Left ventricle myocardium inferior (tissue), 1 donor: ENCODE results near the gene LRRC45. TPM values are rescaled to one million over a fixed set of nuclear protein-coding genes. Genes with fewer than 3 reads are reported as not detected.
A peak's percentile ranks its signal among the peaks of the same experiment; 100 is the strongest.

Source experiments
- DNase-seq: peaks from one replicate; pipeline ENCODE4 v3.0.0-alpha.2; 2020
- H3K27ac ChIP-seq: fragments of 200-600 bp; replicated peaks from 2 replicates; pipeline ENCODE4 v1.8.0; 2021
- H3K27me3 ChIP-seq: fragments of 200-600 bp; 2 replicates; pipeline ENCODE4 v1.8.0; 2021; ENCODE audit warnings: low read depth
- H3K36me3 ChIP-seq: fragments of 200-600 bp; 2 replicates; pipeline ENCODE4 v1.8.0; 2021
- H3K4me1 ChIP-seq: fragments of 200-600 bp; 2 replicates; pipeline ENCODE4 v1.8.0; 2021
- H3K4me3 ChIP-seq: fragments of 200-600 bp; 2 replicates; pipeline ENCODE4 v1.8.0; 2021; ENCODE audit warnings: mild to moderate bottlenecking, moderate library complexity
- H3K9me3 ChIP-seq: fragments of 200-600 bp; replicated peaks from 2 replicates; pipeline ENCODE4 v1.8.0; 2021
- intact Hi-C: fragments of 100-400 bp; cut with micrococcal nuclease; formaldehyde crosslinking; loops from one replicate; pipeline ENCODE4 v1.11.0; 2022
- long read RNA-seq: library from polyadenylated mRNA; unstranded; transcript quantifications from one replicate; pipeline ENCODE4 v2.0.0, GENCODE V29; 2021
- total RNA-seq: library from RNA; stranded (reverse); fragmentation: NEBNext Ultra II Directional; extraction: Animal tissue kit (Norgen Biotek cat#: 25700); gene quantifications from one replicate; pipeline ENCODE4 v1.2.1, GENCODE V29; 2021
- TF ChIP-seq, protein P1 (sequence below): fragments of 200-600 bp; IDR thresholded peaks from 2 replicates; pipeline ENCODE4 v1.8.0; 2021; ENCODE audit warnings: antibody characterized with exemption, mild to moderate bottlenecking, borderline replicate concordance
- donor health status: DM: no; HTN: yes; CAD: no; lungs with severe emphysema.

The LRRC45 gene
- total RNA-seq = 4.3 TPM
- long read RNA-seq, transcript LRRC45-201 (17 exons, 2,701 nt) = major isoform, 10 of 26 reads
- long read RNA-seq, partial matches to known transcripts = 12 of 26 reads
- long read RNA-seq, other reads (novel, unspliced or antisense) = 4 of 26 reads

DNA sequence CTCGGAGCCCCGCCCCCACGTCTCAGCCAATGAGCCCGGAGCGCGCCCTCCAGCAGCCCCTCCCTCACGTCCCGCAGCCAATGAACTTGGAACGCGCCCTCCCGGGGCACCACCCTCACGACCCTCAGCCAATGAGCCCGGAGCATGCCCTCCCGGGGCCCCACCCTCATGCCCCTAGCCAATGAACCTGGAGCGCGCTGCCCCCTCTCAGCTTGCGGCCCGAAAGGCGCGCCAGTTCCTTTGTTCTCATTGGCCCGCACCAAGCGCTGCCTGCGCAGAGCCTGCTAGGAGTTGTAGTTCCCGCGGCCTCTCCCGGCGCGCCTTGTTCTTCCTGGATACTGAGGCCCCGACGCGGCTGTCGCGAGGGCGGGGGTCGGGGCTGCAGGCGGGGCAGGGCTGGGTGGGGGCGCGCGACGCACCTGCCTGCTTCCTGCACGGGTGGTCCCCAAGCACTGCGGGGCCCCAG lies at the start of gene LRRC45:
LRRC45 (plus strand) TSS at position 325 of the 466 bp plus-strand sequence. CDS start 339 bp downstream, outside the sequence.
- peak within 1 kb of the TSS; percentile 97 for H3K4me3 ChIP-seq
- no peaks in the 10 kb centered on the region for H3K9me3 ChIP-seq
- no peaks in the 10 kb centered on the region for H3K27me3 ChIP-seq
- TF ChIP-seq, protein P1, sequence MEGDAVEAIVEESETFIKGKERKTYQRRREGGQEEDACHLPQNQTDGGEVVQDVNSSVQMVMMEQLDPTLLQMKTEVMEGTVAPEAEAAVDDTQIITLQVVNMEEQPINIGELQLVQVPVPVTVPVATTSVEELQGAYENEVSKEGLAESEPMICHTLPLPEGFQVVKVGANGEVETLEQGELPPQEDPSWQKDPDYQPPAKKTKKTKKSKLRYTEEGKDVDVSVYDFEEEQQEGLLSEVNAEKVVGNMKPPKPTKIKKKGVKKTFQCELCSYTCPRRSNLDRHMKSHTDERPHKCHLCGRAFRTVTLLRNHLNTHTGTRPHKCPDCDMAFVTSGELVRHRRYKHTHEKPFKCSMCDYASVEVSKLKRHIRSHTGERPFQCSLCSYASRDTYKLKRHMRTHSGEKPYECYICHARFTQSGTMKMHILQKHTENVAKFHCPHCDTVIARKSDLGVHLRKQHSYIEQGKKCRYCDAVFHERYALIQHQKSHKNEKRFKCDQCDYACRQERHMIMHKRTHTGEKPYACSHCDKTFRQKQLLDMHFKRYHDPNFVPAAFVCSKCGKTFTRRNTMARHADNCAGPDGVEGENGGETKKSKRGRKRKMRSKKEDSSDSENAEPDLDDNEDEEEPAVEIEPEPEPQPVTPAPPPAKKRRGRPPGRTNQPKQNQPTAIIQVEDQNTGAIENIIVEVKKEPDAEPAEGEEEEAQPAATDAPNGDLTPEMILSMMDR = no peak
- peak within 1 kb of the TSS; percentile 79 for H3K27ac ChIP-seq
- DNase-seq = peak; percentile 100
- H3K36me3 ChIP-seq = no peaks in the 10 kb centered on the region
- intact Hi-C loops = no loop called here
- H3K4me1 ChIP-seq = peaks cover 37% of the 10 kb centered on the region

DNA sequence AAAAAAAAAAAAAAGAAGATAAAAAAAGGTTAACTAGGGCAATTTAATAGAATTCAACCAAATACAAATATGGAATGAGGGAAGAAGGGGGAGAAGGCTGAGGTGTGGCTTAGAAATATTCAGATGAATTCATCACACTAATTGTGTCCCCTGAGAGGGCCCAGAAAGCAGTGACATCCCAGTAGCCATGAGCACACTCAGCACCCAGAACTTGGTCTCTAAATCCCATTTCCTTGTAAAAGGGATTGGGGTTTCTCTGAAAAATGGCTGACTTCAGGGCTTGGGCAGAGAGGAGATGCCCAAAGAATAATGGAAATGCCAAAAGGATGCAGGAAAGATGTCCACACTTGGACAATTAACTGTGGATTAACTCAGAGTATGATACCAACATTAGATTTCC lies 49.7 kb upstream of the LRRC45 start:
- Histone ChIP-seq H3K27ac (no peak overlapping the region), H3K9me3 (peaks cover 9% of the 10 kb centered on the region), H3K4me3 (no peak overlapping the region), H3K36me3 (no peaks in the 10 kb centered on the region), H3K4me1 (peaks cover 22% of the 10 kb centered on the region), H3K27me3 (peaks cover 36% of the 10 kb centered on the region)
- TF ChIP-seq, protein P1 = no peak
- intact Hi-C loops = no loop called here
- DNase-seq = no peak

DNA sequence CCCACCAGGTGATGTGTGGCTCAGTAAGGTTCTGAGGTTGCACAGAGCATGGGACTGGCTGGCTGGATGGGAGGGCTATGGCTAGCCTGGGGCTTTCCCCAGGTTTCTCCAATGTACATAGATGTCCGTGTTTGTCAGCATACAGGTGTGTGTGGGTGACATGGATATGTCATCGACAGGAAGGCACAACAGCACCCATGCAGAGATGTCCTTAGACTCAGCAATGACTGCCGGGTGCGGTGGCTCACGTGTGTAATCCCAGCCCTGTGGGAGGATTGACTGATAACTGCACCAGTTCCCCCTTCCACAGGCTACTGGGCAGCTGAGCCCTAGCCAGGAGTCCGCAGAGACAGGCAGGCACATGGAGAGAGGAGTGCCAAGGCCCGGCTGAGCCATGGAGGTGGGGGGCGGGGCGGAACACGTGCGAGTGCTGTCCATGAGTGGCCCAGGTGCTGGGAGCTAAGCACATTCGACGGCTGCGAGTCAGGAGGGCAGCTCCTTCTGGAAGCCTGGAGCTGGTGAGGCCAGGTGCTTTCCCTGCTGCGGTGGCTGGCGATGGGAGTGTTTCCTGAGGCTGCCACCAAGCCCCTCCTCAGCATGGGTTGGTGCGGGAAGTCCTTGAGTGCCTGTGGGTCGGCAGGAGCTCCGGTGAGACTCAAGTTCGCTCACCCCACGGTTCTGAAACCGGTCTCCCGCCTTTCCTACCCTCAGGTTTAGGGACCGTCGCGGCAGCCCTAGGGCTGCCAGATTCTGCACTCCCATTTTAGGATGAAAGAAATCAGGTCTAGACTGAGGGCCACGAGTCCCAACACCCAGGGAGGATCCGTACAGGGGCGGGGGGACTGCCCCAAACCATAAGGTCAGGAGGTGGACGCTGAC lies 46.5 kb upstream of the LRRC45 start:
- Histone ChIP-seq H3K27me3 (peaks cover 10% of the 10 kb centered on the region), H3K36me3 (peaks cover 13% of the 10 kb centered on the region), H3K9me3 (peaks cover 9% of the 10 kb centered on the region), H3K4me1 (peaks cover 25% of the 10 kb centered on the region), H3K4me3 (peak overlapping the region; percentile 91), H3K27ac (peak overlapping the region; percentile 90)
- intact Hi-C loops = no loop called here
- DNase-seq = no peak
- TF ChIP-seq, protein P1 = no peak

DNA sequence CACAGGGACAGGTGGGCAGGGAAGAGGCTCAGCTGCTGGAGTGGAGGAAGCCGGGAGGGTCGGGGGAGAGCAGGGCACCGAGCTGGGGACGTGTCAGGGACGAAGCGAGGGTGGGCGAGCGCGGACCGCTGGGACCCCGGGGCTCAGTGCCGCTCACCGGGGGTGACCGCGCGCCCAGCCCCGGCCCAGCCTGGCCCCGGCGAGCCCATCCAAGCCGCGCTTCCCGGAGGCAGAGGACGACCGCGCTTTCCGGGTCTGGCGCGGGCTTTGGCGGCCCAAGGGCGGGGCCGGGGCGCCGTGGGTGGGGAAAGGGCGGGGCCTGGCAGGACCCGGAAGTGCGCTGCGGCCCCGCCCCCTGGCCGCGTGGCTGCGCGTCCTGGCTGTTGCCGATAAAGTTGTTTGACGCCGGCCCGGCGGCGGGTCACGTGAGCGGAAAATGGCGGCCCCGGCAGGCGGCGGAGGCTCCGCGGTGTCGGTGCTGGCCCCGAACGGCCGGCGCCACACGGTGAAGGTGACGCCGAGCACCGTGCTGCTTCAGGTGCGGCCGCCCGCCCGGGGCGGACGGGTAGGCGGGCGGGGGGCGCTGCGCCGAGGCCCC lies 45.8 kb upstream of the LRRC45 start, which contains the start of gene ASPSCR1:
ASPSCR1 (plus strand) TSS at position 419 of the 598 bp plus-strand sequence; CDS start at position 437, 18 bp downstream.
- peaks cover 9% of the 10 kb centered on the region for H3K9me3 ChIP-seq
- DNase-seq = peak; percentile 91
- H3K27me3 ChIP-seq = peaks cover 3% of the 10 kb centered on the region
- intact Hi-C loops = no loop called here
- TF ChIP-seq, protein P1 = no peak
- peaks cover 25% of the 10 kb centered on the region for H3K4me1 ChIP-seq
- H3K27ac ChIP-seq = peak within 1 kb of the TSS; percentile 90
- peaks cover 18% of the 10 kb centered on the region for H3K36me3 ChIP-seq
- peak within 1 kb of the TSS; percentile 91 for H3K4me3 ChIP-seq

DNA sequence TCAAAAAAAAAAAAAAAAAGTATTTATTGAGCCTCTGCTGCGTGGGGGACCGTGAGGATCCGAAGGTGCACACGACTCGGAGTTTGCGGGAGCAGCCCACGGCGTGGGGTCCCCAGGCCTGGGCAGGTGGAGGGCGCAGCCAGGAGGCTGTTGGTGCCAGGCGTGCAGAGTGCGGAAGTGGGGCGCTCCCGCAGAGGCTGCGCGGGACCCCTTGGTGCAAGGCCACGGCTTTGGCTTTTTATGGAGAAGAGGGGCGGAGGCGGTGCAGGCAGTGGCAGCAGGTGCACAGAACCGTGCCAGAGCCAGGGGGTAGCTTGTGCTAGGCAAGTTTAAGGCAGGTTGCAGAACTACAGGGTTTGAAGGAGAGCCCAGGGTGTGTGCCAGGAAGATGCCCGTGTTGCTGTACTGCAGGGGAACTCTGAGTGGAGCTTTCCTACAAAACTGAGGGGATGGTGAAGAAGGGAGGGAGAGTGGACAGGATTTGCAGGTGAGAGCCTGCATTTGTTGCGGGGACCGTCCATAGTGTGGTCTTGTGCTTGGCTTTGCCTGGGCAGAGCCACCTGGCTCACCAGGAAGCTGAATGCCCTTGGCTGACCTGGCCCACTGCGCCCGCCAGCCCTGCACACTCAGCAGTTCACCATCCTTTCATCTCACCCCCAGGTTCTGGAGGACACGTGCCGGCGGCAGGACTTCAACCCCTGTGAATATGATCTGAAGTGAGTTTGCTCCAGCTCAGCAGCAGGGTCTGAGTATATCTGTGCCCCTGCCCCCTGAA lies 44.4 kb upstream of the LRRC45 start:
- TF ChIP-seq, protein P1 = no peak
- Histone ChIP-seq H3K4me1 (peaks cover 25% of the 10 kb centered on the region), H3K9me3 (peaks cover 2% of the 10 kb centered on the region), H3K4me3 (peak overlapping the region; percentile 91), H3K27ac (peak overlapping the region; percentile 90), H3K36me3 (peaks cover 20% of the 10 kb centered on the region), H3K27me3 (no peaks in the 10 kb centered on the region)
- intact Hi-C loops = no loop called here
- no peak for DNase-seq
